GM12878 (cell line): ENCODE measurements around the gene CTAG1B. TPM values are rescaled to one million over a fixed set of nuclear protein-coding genes. Genes with fewer than 3 reads are reported as not detected.

Source experiments
- ATAC-seq: fragments of 200-7000 bp; cut with Tn5 transposase; 3 replicates; pipeline ENCODE4 v1.9.1; 2020; ENCODE audit warnings: mild to moderate bottlenecking, moderate library complexity
- BruUV-seq: library from RNA; stranded (reverse); fragments of 400-500 nt; replicated peaks from 2 replicates; lab custom pipeline; 2021; lab: Mats Ljungman, UMichigan
- CTCF ChIA-PET: fragments of 300-600 bp; sonication (Branson Sonifier 250); formaldehyde crosslinking; extraction: SDS; loops from one replicate; lab custom pipeline; 2021; ENCODE audit warnings: inconsistent platforms; lab: Yijun Ruan, JAX
- POLR2A ChIA-PET: fragments of 350-600 bp; formaldehyde crosslinking; extraction: SDS; loops from one replicate; lab custom pipeline; 2021; ENCODE audit warnings: inconsistent platforms; lab: Charles Lee
- RAD21 ChIA-PET: fragments of 300-600 bp; sonication (Branson Sonifier 250); formaldehyde crosslinking; loops from one replicate; lab custom pipeline; 2023; ENCODE audit warnings: antibody characterized with exemption; ENCODE audit not compliant: unreplicated experiment; lab: Charles Lee
- SMC1A ChIA-PET: fragments of 300-600 bp; sonication (Branson Sonifier 250); formaldehyde crosslinking; loops from one replicate; lab custom pipeline; 2023; ENCODE audit not compliant: unreplicated experiment, uncharacterized antibody; lab: Charles Lee
- DNase-seq: peaks from one replicate; pipeline ENCODE4 v3.0.0-alpha.2; 2011; ENCODE audit warnings: low read depth, low spot score
- FAIRE-seq: peaks from 3 replicates; lab custom pipeline; 2011; peaks lifted over from hg19 to GRCh38; lab: Jason Lieb, UNC
- H2AFZ ChIP-seq: 2 replicates; pipeline ENCODE4 v1.6.0; 2011; ENCODE audit warnings: low read depth, low read length, control low read depth; ENCODE audit not compliant: control insufficient read depth
- H3K27ac ChIP-seq: 2 replicates; pipeline ENCODE4 v1.5.1; 2011; ENCODE audit warnings: control low read depth; ENCODE audit not compliant: control insufficient read depth, insufficient read depth
- H3K27me3 ChIP-seq, 2 experiments: replicated peaks in 1 of 2; 2 replicates each; pipeline versions ENCODE4 v1.6.0 to v1.6.1; 2011; ENCODE audit warnings: low read length in 1 of 2; ENCODE audit not compliant: control insufficient read depth in 2 of 2, insufficient read depth in 2 of 2
- H3K36me3 ChIP-seq, 2 experiments: 2 replicates each; pipeline ENCODE4 v1.5.1; 2011; ENCODE audit warnings: low read length in 1 of 2; ENCODE audit not compliant: control insufficient read depth in 2 of 2, insufficient read depth in 2 of 2
- H3K4me1 ChIP-seq: 2 replicates; pipeline ENCODE4 v1.6.1; 2011; ENCODE audit warnings: mild to moderate bottlenecking, low read length, moderate library complexity, mixed read lengths; ENCODE audit not compliant: control insufficient read depth, insufficient read depth
- H3K4me2 ChIP-seq: 2 replicates; pipeline ENCODE4 v1.6.0; 2011; ENCODE audit warnings: control low read depth; ENCODE audit not compliant: control insufficient read depth, insufficient read depth
- H3K4me3 ChIP-seq: fragments of 200-600 bp; sonication (generic); 2 replicates; pipeline ENCODE4 v1.5.1; 2016
- H3K79me2 ChIP-seq: 2 replicates; pipeline ENCODE4 v1.6.0; 2011; ENCODE audit warnings: low read length; ENCODE audit not compliant: control insufficient read depth, insufficient read depth
- H3K9ac ChIP-seq: 2 replicates; pipeline ENCODE4 v1.8.0; 2011; ENCODE audit warnings: low read length, control low read depth, mixed read lengths; ENCODE audit not compliant: control insufficient read depth, insufficient read depth
- H3K9me3 ChIP-seq: replicated peaks from 3 replicates; pipeline ENCODE4 v1.5.1; 2011; ENCODE audit warnings: mild to moderate bottlenecking, low read length; ENCODE audit not compliant: control insufficient read depth, insufficient read depth
- H4K20me1 ChIP-seq: 2 replicates; pipeline ENCODE4 v1.6.0; 2011; ENCODE audit not compliant: control insufficient read depth, insufficient read depth
- CBX5 ChIP-seq: sonication (generic); IDR thresholded peaks from 2 replicates; pipeline ENCODE4 v1.6.1; 2016; ENCODE audit warnings: low read depth, moderate library complexity, mild to moderate bottlenecking, inconsistent platforms
- ELK1 ChIP-seq: IDR thresholded peaks from 2 replicates; pipeline ENCODE4 v1.6.1; 2012; ENCODE audit warnings: low read depth, low read length, improper control_type of control experiment
- PRDM15 ChIP-seq: fragments of 450-650 bp; formaldehyde crosslinking; IDR thresholded peaks from 2 replicates; pipeline ENCODE4 v1.4.0; 2020; ENCODE audit warnings: mild to moderate bottlenecking, moderate library complexity
- REST ChIP-seq: IDR thresholded peaks from 2 replicates; pipeline ENCODE4 v1.6.1; 2012; ENCODE audit warnings: mild to moderate bottlenecking, low read depth, low read length
- SMAD1 ChIP-seq: fragments of 450-650 bp; IDR thresholded peaks from 2 replicates; pipeline ENCODE4 v1.6.1; 2018; ENCODE audit warnings: mild to moderate bottlenecking, low read depth; ENCODE audit not compliant: partially characterized antibody
- TBL1XR1 ChIP-seq: IDR thresholded peaks from 2 replicates; pipeline ENCODE4 v1.6.1; 2012; ENCODE audit warnings: low read depth, low read length, improper control_type of control experiment
- USF2 ChIP-seq: IDR thresholded peaks from 2 replicates; pipeline ENCODE4 v1.6.1; 2011; ENCODE audit warnings: low read depth, low read length, improper control_type of control experiment, borderline replicate concordance
- ZBTB40 ChIP-seq: fragments of 450-650 bp; IDR thresholded peaks from 2 replicates; pipeline ENCODE4 v1.6.1; 2016; ENCODE audit warnings: mild to moderate bottlenecking, moderate library complexity, borderline replicate concordance
- WGBS: methylation state at CpG from one replicate; pipeline ENCODE4 v1.1.6; 2016; ENCODE audit warnings: low lambda C conversion rate; ENCODE audit not compliant: insufficient replicate concordance, insufficient coverage; ENCODE audit errors: missing lambda C conversion rate; 5-methylcytosine and 5-hydroxymethylcytosine counted together
- in situ Hi-C: fragments of 300-500 bp; cut with MboI; formaldehyde crosslinking; loops from 9 replicates; pipeline ENCODE4 v1.14.3; 2018; ENCODE audit warnings: mixed read lengths
- intact Hi-C: fragments of 100-400 bp; cut with micrococcal nuclease; formaldehyde crosslinking; loops from one replicate; pipeline ENCODE4 v1.14.2; 2022; ENCODE audit not compliant: unreplicated experiment
- polyA plus RNA-seq, 11 experiments: library from polyadenylated mRNA; depleted of rRNA in 4 of 11; unstranded in 6 of 11; stranded (reverse) in 5 of 11; fragments of >200 nt; fragmentation: Nextera tagmentation in 4 of 11; fragmentation: Illumina TruSeq in 1 of 11; extraction: Ambion mirVana in 4 of 11; extraction: Trizol in 1 of 11; gene quantifications; 1 replicate in 1 of 11; 2 replicates in 10 of 11; pipeline versions ENCODE4 v1.2.1 to v1.2.3, GENCODE V29; 2011 to 2016; ENCODE audit warnings: inconsistent platforms in 2 of 11, missing spikeins in 2 of 11, low read depth in 1 of 11
- total RNA-seq, 4 experiments: library from RNA; depleted of rRNA in 3 of 4; stranded (reverse); fragments of >200 nt in 3 of 4; fragmentation: Illumina TruSeq in 1 of 4; extraction: Trizol in 1 of 4; gene quantifications; 2 replicates each; pipeline versions ENCODE4 v1.2.1 to v1.2.3, GENCODE V29; 2013 to 2021

The CTAG1B gene
- total and polyA plus RNA-seq, 10 of the 15 experiments (the other 5 are each of a cell fraction or from before 2014, with no cell fraction given) = not detected

GRCh38 chrX:154595559-154596249 lies 23.4 kb downstream of the CTAG1B start:
- CTCF ChIA-PET = no interaction called here
- DNase-seq (no peak), FAIRE-seq (no peak), ATAC-seq (no peak)
- Histone ChIP-seq H3K9ac (no peak overlapping the region), H3K36me3 (no peaks in the 10 kb centered on the region), H3K4me1 (no peaks in the 10 kb centered on the region), H4K20me1 (no peaks in the 10 kb centered on the region), H3K4me2 (no peak overlapping the region), H3K4me3 (no peak overlapping the region), H3K27me3 (no peaks in the 10 kb centered on the region), H2AFZ (no peak overlapping the region), H3K9me3 (no peaks in the 10 kb centered on the region; the same call in 2 of the 3 replicates), H3K79me2 (no peaks in the 10 kb centered on the region), H3K27ac (no peak overlapping the region)
- POLR2A ChIA-PET = no interaction called here
- intact Hi-C loops = no loop called here
- RAD21 ChIA-PET = no interaction called here
- WGBS = 0% methylated on average over 2 of the region's 2 CpGs
- SMC1A ChIA-PET = no interaction called here
- no TSS peak for BruUV-seq
- in situ Hi-C loops = loop anchor here (25.0 kb wide), 1 partner anchor 142 kb away; no protein-coding TSS in a partner anchor
- TF ChIP-seq SMAD1 (no peak), CBX5 (no peak), USF2 (no peak), ZBTB40 (no peak), TBL1XR1 (no peak), ELK1 (no peak), PRDM15 (no peak), REST (no peak)
